GM04503 (cell line): Measurements from ENCODE around the gene METTL16.
"Not testable (repeated sequence)": the region's sequence is repeated elsewhere in the genome, so short reads cannot be mapped to it uniquely, and the experiment has no call there.

ENCODE experiments used
- DNase-seq: peaks from one replicate; pipeline ENCODE4 v3.0.0-alpha.2; 2012; ENCODE audit warnings: low read depth

The METTL16 gene, protein sequence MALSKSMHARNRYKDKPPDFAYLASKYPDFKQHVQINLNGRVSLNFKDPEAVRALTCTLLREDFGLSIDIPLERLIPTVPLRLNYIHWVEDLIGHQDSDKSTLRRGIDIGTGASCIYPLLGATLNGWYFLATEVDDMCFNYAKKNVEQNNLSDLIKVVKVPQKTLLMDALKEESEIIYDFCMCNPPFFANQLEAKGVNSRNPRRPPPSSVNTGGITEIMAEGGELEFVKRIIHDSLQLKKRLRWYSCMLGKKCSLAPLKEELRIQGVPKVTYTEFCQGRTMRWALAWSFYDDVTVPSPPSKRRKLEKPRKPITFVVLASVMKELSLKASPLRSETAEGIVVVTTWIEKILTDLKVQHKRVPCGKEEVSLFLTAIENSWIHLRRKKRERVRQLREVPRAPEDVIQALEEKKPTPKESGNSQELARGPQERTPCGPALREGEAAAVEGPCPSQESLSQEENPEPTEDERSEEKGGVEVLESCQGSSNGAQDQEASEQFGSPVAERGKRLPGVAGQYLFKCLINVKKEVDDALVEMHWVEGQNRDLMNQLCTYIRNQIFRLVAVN

DNA sequence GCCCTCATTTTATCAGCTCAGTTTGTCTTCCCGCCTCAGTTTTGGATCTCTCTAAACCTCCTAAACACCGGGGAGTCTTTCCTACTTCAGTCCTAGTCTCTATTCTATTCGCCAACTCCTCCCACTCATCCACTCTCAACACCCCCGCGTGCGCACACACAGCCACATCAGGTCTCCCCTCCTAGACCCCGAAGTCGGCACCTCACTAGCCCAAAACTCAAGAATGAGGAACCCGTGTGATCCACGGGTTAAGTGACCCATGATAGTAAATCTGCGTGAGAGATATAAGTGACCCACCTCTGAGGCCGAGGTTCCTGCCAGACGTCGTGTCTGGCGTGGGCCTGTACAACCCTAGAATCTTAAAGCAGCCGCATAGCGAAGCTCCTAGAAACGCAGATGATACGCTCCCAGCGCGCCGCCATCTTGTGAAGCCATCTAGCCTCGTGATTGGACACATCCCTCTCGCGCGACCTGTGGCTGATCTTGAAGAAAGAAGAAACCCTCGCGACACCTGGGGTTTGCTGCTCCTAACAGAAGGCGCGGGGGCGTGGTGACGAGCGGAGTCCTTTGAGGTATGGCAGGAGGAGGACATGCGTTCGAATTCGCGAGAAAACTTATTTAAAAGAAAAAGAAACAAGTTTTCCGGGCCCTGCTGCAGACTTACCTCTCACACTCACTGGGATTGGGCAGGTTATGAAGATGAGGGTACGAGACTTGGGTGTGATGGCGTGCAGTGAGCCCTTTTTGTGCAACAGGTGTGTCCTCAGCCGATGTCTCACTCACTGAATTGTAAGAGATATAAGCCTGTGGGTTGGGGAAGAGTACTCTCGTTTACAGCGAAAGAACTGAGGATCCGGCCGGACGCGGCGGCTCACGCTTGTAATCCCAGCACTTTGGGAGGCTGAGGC lies at the start of gene METTL16:
TSS of gene METTL16 (minus strand) at position 427 of the 908 bp plus-strand sequence. CDS start 9,557 bp downstream, outside the sequence.
- peak; percentile 89 for DNase-seq

DNA sequence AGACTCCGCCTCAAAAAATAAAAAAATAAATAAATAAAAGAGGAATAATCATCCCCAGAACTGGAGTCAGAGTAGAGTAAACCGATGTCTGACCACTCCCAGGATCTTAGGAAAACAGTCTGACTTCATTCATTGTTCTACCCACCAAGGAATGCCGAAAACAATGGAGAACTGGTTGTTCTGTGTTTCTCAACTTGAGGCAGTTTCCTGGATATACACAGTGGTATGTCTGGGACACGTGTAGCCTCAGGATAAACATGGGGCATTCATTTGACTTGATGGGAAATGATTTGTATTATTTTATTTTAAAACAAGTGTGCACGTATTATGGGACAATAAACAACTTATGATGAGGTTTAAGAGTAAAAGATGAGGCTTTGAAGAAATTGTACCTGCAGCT lies 49.0 kb upstream of the METTL16 start:
- no peak for DNase-seq

DNA sequence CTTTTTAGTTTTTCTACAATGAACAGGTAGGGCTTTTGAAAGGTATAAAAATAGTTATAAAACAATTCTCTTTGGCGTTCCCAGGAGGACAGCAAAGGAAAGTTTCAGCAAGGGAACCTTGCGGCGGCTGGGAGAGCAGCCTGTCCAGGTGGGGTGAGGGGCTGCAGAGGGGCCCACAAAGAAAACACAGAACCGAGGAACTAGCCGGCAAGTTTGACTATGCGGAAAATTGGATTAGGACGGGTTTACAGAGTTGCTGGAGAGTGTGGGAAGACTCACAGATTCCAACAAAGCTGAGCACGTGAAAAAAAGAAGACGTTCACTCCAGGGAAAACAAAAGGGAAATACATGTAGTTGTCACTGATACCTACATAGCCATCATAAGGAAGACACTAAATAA lies 40.2 kb upstream of the METTL16 start:
- DNase-seq: no peak

DNA sequence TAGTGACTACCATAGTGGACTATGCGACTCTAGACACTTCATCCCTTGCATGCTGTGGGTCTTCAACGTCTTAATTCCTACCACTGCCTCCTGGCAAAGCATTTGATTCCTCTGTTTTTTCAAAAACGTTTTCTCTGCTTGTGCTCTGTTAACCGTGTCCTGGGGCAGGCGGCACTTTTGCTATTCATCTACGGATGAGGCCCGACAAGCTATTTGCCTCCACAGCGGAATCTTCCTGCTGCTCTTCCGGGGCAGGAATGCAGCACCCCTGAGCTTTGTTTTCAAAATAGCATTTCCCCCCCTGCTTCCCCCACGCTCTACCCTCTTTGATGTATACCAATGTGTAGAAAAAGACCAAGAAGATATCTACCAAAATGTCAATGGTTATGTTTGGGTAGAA lies 39.8 kb upstream of the METTL16 start:
- no peak for DNase-seq

DNA sequence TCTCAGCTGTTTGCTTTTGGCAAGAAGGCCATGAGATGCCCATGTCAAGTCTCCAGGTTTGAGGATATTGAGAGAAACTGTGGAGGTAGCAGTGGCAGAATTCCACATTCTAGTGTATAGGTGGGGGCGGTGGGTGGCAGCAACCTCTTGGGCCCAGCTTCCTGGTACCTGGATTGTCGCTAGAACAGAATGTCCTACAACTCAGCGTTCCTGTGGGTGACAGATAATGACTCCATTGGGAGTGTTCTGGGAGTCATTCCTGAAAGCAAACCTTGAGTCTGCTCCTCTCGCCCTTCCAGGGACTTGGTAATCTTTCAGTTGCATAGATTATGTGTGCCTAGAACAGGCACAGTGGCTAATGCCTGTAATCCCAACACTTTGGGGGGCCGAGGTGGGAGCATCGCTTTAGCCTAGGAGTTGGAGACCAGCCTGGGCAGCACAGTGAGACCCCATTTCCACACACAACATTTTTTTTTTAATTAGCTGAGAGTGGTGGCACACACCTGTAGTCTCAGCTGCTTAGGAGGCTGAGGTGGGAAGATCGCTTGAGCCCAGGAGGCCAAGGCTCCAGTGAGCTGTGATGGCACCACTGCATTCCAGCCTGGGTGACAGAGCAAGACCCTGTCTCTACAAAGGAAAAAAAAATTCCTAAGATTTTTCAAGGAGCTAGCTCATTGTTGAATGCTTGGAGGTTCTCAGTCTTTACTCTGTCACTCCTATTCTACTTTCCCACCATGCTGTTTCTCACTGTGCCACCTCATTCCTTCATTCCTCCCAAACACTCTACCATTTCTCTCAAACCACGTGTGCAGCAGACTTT lies 37.9 kb upstream of the METTL16 start:
- DNase-seq: no peak

DNA sequence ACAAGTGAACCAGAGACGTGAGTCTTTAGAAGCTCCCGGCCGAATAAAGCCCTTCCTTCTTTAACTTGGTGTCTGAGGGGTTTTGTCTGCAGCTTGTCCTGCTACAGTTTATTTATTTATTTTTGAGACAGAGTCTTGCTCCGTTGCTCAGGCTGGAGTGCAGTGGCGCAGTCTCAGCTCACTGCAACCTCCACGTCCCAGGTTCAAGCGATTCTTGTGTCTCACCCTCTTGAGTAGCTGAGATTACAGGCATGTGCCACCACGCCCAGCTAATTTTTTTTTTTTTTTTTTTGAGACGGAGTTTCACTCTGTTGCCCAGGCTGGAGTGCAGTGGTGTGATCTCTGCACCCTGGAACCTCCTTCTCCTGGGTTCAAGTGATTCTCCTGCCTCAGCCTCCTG lies 36.3 kb upstream of the METTL16 start:
- DNase-seq: not testable (repeated sequence)

DNA sequence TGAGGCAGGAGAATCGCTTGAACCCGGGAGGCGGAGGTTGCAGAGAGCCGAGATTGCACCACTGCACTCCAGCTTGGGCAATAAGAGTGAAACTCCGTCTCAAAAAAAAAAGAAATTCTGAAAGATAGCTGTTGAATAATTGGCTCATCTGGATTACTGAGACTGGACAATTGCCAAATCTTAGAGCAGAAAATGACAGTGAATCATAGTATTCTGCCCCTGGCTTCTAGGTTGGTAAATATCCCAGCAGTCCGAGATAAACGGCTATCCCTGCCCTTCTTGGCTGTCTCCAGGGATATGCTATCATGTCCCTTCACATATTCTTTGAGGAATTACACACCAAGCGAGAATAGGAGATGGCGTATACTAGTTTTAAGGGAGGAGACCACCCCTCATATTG lies 35.5 kb upstream of the METTL16 start:
- DNase-seq: no peak

DNA sequence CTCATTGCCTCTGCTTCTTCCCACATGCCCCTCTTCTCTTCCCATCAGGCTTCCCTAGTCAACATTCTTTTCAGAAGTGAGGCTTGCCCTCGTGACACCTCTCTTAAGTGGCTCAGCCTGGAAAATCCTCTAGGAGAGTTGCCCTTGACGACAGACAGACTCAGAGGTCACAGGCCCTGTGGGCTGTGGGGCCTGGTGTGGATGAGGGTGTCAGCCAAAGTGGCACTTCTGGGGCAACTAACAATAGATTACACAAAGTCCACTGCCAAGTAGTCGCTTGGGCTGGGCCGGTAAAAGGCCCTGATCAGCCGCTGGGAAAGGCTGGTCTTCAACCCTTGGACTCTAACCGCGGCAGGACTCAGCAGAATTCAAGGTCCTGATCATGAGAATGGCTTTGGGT lies 33.7 kb upstream of the METTL16 start:
- DNase-seq: no peak

DNA sequence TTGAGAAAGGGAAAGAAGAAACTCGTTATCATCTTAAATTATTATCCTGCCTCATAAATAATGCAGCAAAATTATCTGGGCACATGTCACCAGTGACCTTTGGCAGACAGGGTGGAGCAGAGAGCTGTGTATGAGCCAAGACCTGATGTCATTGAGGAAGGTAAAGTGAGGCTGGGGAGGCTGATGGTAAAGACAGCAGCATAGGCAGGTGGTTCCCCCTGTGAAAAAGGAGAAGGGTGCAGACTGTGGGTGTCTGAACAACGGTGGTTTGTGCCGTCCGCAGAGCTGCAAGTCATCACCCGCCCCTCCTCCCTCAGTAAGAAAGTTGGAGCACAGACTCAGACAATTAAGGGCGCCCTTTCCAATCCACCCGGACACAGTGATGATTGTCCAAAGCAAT lies 30.8 kb upstream of the METTL16 start:
- no peak for DNase-seq

DNA sequence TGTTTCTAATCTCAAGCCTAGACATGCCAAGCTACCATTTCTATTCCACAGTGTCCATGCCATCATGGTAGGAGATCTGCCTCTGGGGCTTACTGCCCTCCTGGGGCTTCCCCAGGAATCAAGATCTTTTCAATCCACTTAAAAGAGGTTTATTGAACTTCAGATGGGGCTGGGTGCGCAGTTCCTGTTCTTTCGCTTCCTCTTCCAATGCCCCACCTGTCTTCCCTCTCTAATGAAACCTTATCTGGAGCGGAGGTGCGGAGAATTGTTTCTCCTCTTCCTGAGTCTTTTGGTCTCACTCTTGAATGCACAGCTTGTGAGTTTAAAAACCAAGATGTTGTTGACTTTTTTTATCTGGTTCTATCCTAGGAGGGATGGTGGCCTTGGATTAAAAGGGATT lies 30.4 kb upstream of the METTL16 start:
- DNase-seq: no peak

DNA sequence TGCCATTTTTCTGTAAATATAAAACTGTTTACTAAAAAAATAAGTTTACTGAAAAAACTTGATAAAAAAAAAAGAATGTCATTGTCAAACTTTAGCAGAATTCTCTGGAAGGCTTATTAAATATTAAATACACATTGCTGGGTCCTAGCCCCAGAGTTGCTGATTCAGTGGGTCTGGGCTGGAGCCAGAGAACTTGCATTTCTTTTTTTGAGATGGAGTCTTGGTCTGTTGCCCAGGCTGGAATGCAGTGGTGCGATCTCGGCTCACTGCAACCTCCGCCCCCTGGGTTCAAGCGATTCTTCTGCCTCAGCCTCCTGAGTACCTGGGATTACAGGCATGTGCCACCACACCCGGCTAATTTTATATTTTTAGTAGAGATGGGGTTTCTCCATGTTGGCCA lies 25.9 kb upstream of the METTL16 start:
- not testable (repeated sequence) for DNase-seq

DNA sequence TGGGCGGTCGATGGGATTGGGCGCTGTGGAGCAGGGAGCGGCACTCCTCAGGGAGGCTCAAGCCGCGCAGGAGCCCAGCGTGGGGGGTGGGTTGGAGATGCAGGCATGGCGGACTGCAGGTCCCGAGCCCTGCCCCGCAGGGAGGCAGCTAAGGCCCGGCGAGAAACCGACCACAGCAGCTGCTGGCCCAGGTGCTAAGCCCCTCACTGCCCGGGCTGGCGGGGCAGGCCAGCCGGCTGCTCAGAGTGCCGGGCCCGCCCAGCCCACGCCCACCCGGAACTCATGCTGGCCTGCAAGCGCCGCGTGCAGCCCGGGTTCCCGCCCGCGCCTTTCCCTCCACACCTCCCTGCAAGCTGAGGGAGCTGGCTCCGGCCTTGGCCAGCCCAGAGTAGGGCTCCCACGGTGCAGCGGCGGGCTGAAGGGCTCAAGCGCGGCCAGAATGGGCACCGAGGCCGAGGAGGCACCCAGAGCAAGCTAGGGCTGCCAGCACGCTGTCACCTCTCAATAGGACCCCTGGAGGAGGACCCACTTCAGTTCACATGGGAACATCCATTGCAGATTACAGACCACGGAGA lies 20.5 kb upstream of the METTL16 start:
- DNase-seq: no peak

DNA sequence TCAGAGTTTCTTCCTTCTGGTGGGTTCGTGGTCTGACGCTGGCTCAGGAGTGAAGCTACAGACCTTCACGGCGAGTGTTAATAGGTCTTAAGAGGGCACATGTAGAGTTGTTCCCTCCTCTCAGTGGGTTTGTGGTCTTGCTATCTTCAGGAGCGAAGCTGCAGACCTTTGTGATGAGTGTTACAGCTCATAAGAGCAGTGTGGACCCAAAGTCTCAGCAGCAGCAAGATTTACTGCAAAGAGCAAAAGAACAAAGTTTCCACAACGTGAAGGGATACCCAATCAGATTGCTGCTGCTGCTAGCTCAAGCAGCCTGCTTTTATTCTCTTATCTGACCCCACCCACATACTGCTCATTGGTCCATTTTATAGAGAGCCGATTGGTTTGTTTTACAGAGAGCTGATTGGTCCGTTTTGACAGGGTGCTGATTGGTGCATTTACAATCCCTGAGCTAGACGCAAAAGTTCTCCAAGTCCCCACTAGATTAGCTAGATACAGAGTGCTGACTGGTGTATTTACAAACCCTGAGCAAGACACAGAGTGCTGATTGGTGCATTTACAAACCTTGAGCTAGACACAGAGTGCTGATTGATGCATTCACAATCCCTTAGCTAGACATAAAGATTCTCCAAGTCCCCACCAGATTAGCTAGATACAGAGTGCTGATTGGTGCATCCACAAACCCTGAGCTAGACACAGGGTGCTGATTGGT lies 19.7 kb upstream of the METTL16 start:
- not testable (repeated sequence) for DNase-seq

DNA sequence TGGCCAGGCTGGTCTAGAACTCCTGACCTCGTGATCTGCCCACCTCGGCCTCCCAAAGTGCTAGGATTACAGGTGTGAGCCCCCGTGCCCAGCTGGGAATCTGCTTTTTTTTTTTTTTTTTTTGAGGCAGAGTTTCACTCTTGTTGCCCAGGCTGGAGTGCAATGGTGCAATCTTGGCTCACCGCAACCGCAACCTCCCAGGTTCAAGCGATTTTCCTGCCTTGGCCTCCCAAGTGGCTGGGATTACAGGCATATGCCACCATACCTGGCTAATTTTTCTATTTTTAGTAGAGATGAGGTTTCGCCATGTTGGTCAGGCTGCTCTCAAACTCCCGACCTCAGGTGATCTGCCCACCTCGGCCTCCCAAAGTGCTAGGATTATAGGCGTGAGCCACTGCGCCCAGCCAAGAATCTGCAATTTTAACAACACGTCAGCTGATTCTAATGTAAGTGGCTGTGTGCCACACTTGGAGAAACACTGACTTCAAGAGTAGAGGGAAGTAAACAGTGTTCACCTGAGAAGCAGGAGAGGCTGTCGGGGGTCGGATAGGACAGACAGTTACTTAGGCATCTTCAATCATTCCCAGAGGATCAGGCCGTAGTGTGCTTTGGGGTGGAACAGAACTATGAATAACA lies 10.2 kb upstream of the METTL16 start:
- not testable (repeated sequence) for DNase-seq

DNA sequence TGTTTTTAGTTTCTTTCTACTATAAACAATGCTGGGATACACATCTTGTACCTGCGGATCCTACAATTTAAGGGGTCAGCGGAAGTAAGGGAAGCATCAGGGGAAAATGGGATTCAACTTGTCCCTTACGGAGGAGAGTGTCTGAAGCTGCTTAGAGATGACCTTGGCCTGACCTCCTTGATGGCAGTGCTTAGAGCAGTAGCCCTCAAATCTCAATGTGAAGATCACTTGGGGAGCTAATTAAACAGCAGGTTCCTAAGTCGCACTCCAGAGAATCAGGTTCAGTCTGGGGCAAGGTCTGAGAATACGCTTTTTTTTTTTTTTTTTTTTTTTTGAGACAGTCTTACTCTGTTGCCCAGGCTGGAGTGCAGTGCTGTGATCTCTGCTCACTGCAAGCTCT lies 9.6 kb upstream of the METTL16 start:
- DNase-seq: no peak

DNA sequence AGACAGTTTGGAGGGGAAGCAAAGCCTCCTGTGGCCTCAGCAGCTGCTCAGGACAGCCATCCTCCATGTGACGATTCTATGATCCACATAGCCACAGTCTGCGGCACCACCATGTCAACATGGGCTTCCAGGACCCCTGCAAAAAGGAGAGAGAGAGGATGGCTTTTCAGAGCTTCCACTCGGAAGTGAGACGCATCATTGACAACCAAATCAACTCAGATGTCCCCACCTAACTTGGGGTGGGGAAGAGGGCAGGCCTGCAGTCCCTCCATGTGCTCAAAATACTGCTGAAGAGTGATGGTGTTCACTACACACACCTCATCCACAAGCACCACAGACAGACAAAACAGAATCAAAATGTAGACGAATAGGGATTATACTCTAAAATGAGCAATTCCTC lies 5.9 kb upstream of the METTL16 start:
- no peak for DNase-seq

DNA sequence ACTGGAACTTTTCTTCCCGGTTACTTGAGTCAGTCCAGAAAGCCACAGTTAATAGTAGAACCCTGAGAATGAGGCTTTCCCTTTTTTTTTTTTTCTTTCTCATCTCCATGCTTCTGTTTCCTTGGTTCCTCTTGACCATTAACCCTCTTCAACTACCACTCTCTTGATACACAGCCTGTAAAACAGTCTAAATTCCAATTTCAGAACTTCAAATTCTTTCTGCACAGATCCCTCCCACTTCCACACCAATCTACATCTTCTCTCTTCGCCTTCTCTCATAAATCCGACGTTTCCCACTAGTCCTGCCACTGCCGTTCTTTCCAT lies 588 bp downstream of the METTL16 start:
- no peak for DNase-seq

DNA sequence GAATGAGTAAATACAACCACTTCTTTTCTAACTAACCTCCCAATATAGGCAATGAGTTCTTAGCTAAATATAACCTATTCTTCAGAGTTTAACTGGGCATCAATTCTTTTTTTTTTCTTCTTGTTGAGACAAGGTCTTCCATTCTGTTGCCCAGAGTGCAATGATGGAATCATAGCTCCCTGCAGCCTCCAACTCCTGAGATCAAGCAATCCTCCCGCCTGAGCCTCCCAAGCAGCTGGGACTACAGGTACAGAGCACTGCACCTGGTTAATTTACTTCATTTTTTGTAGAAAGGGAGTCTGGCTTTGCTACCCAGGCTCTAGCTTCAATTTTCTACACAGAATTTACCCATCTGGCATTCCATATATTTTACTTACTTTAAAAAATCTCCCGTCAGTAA lies 1.1 kb downstream of the METTL16 start:
- no peak for DNase-seq

DNA sequence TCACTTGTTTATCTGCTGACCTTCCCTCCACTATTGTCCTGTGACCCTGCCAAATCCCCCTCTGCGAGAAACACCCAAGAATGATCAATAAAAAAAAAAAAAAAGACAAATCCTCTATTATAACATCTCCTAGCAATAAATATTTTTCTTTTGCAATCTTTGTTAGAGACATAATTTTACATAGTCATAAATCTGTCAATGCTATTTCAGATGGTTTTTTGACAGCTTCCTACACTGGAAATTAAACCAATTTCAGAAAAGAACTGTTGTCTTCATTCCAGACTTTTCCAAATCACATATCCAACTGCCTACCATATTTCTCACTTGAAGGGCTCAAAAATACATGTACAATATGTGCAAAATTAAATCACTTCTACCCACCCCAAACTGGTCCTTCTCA lies 3.7 kb downstream of the METTL16 start:
- DNase-seq: no peak

DNA sequence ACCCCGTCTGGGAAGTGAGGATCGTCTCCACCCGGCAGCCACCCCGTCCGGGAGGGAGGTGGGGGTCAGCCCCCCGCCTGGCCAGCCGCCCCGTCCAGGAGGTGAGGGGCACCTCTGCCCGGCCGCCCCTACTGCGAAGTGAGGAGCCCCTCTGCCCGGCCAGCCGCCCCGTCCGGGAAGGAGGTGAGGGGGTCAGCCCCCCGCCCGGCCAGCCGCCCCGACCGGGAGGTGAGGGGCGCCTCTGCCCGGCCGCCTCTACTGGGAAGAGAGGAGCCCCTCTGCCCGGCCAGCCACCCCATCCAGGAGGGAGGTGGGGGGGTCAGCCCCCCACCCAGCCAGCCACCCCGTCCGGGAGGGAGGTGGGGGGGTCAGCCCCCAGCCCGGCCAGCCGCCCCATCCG lies 4.7 kb downstream of the METTL16 start:
- DNase-seq: not testable (repeated sequence)

DNA sequence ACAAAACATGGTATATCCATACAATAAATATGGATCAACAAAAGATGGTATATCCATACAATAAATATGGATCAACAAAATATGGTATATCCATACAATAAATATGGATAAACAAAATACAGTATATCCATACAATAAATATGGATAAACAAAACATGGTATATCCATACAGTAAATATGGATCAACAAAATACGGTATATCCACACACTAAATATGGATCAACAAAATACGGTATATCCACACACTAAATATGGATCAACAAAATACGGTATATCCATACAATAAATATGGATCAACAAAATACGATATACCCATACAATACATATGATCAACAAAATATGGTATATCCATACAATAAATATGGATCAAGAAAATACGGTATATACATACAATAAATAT lies 8.1 kb downstream of the METTL16 start:
- DNase-seq: no peak
